A549 (cell line): ENCODE data around the gene CFAP58.

ENCODE experiments used
- JUNB ChIP-seq: fragments of >200 bp; sonication (Bioruptor Twin); formaldehyde crosslinking; IDR thresholded peaks from 2 replicates; pipeline ENCODE4 v1.6.1; 2016
- POLR2A ChIP-seq: IDR thresholded peaks from 2 replicates; pipeline ENCODE4 v1.6.1; 2012; ENCODE audit warnings: mild to moderate bottlenecking, low read length
- RAD21 ChIP-seq, 2 experiments: fragments of >200 bp in 1 of 2; sonication (Bioruptor Twin) in 1 of 2; formaldehyde crosslinking in 1 of 2; IDR thresholded peaks in 1 of 2; conservative IDR thresholded peaks in 1 of 2; 2 replicates in 1 of 2; 3 replicates in 1 of 2; pipeline ENCODE4 v1.6.1; 2012 to 2018; ENCODE audit warnings: inconsistent platforms in 1 of 2
- SMC3 ChIP-seq: fragments of >200 bp; sonication (Bioruptor Twin); formaldehyde crosslinking; IDR thresholded peaks from 3 replicates; pipeline ENCODE4 v1.6.1; 2018; ENCODE audit warnings: inconsistent platforms
- TF ChIP-seq, protein P1 (sequence below): IDR thresholded peaks from 2 replicates; pipeline ENCODE4 v1.6.1; 2012
- TF ChIP-seq, protein P2 (sequence below): fragments of 250-450 bp; sonication (Bioruptor Pico); IDR thresholded peaks from 2 replicates; pipeline ENCODE4 v1.5.0; 2021; ENCODE audit warnings: mild to moderate bottlenecking, moderate library complexity, borderline replicate concordance
- TF ChIP-seq, protein P3 (sequence below): fragments of 200-600 bp; sonication (generic); IDR thresholded peaks from 2 replicates; pipeline ENCODE4 v1.6.1; 2016; ENCODE audit warnings: antibody characterized with exemption, mild to moderate bottlenecking, moderate library complexity
- TF ChIP-seq, protein P4 (sequence below): fragments of >200 bp; sonication (Bioruptor Twin); formaldehyde crosslinking; IDR thresholded peaks from 3 replicates; pipeline ENCODE4 v1.5.1; 2016

DNA sequence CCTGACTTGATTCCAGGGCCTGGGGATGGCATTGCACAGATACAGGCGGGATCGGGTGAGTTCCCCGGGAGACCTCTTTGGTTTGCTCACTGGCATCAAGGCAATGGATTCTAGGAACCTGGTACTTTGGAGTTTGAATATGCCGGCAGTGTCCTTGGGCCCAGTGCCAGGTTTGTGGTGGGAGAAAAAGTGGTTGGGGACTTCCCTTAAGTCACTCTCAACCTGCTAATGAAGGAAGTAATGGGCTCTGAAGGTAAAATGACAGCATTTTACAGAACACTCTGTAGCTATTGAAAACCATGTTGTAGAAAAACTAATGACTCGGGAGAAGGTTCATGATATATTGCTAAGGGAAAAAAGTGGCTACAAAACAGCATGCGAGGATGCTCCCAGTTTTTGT, 129.9 kb downstream of the CFAP58 start:
- TF ChIP-seq, protein P1, sequence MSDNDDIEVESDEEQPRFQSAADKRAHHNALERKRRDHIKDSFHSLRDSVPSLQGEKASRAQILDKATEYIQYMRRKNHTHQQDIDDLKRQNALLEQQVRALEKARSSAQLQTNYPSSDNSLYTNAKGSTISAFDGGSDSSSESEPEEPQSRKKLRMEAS: no peak
- TF ChIP-seq, protein P2, sequence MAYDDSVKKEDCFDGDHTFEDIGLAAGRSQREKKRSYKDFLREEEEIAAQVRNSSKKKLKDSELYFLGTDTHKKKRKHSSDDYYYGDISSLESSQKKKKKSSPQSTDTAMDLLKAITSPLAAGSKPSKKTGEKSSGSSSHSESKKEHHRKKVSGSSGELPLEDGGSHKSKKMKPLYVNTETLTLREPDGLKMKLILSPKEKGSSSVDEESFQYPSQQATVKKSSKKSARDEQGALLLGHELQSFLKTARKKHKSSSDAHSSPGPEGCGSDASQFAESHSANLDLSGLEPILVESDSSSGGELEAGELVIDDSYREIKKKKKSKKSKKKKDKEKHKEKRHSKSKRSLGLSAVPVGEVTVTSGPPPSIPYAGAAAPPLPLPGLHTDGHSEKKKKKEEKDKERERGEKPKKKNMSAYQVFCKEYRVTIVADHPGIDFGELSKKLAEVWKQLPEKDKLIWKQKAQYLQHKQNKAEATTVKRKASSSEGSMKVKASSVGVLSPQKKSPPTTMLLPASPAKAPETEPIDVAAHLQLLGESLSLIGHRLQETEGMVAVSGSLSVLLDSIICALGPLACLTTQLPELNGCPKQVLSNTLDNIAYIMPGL (CRISPR knock-in tag): no peak
- no peak for TF ChIP-seq POLR2A
- no peak for TF ChIP-seq RAD21 (conservative IDR thresholded peaks at IDR 0.05 in 1 of 2, IDR thresholded peaks at IDR 0.05 in 1 of 2)
- no peak for TF ChIP-seq SMC3
- no peak for TF ChIP-seq JUNB
- TF ChIP-seq, protein P3, sequence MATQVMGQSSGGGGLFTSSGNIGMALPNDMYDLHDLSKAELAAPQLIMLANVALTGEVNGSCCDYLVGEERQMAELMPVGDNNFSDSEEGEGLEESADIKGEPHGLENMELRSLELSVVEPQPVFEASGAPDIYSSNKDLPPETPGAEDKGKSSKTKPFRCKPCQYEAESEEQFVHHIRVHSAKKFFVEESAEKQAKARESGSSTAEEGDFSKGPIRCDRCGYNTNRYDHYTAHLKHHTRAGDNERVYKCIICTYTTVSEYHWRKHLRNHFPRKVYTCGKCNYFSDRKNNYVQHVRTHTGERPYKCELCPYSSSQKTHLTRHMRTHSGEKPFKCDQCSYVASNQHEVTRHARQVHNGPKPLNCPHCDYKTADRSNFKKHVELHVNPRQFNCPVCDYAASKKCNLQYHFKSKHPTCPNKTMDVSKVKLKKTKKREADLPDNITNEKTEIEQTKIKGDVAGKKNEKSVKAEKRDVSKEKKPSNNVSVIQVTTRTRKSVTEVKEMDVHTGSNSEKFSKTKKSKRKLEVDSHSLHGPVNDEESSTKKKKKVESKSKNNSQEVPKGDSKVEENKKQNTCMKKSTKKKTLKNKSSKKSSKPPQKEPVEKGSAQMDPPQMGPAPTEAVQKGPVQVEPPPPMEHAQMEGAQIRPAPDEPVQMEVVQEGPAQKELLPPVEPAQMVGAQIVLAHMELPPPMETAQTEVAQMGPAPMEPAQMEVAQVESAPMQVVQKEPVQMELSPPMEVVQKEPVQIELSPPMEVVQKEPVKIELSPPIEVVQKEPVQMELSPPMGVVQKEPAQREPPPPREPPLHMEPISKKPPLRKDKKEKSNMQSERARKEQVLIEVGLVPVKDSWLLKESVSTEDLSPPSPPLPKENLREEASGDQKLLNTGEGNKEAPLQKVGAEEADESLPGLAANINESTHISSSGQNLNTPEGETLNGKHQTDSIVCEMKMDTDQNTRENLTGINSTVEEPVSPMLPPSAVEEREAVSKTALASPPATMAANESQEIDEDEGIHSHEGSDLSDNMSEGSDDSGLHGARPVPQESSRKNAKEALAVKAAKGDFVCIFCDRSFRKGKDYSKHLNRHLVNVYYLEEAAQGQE: no peak
- TF ChIP-seq, protein P4, sequence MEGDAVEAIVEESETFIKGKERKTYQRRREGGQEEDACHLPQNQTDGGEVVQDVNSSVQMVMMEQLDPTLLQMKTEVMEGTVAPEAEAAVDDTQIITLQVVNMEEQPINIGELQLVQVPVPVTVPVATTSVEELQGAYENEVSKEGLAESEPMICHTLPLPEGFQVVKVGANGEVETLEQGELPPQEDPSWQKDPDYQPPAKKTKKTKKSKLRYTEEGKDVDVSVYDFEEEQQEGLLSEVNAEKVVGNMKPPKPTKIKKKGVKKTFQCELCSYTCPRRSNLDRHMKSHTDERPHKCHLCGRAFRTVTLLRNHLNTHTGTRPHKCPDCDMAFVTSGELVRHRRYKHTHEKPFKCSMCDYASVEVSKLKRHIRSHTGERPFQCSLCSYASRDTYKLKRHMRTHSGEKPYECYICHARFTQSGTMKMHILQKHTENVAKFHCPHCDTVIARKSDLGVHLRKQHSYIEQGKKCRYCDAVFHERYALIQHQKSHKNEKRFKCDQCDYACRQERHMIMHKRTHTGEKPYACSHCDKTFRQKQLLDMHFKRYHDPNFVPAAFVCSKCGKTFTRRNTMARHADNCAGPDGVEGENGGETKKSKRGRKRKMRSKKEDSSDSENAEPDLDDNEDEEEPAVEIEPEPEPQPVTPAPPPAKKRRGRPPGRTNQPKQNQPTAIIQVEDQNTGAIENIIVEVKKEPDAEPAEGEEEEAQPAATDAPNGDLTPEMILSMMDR: no peak
